Medulla oblongata (tissue), 1 donor: Measurements from ENCODE around the gene CCN6.
A peak's percentile ranks its signal among the peaks of the same experiment; 100 is the strongest.

Experiments
- DNase-seq: peaks from one replicate; pipeline ENCODE4 v3.0.0-alpha.2; 2015; ENCODE audit errors: extremely low spot score

CCN6 gene

DNA sequence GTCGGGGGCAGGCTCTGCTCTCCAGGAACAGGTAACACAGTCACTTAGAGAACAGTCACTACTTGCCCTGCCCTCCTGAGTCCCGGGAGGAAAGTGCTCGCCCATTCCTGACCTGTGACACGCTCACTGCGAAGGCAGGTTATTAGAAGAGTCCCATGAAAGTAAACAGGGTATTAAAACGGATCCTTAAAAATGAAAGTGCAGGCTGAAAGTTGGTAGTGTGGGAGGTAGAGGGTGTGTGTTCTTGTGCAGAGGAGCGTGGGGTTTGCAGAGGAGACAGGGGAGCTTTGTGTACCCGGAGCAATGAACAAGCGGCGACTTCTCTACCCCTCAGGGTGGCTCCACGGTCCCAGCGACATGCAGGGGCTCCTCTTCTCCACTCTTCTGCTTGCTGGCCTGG is at the start of gene CCN6:
Gene CCN6, plus strand, starts transcription at position 104 of the 400 bp plus-strand sequence. Its CDS starts 254 bp downstream, at position 358.
- no peak for DNase-seq

DNA sequence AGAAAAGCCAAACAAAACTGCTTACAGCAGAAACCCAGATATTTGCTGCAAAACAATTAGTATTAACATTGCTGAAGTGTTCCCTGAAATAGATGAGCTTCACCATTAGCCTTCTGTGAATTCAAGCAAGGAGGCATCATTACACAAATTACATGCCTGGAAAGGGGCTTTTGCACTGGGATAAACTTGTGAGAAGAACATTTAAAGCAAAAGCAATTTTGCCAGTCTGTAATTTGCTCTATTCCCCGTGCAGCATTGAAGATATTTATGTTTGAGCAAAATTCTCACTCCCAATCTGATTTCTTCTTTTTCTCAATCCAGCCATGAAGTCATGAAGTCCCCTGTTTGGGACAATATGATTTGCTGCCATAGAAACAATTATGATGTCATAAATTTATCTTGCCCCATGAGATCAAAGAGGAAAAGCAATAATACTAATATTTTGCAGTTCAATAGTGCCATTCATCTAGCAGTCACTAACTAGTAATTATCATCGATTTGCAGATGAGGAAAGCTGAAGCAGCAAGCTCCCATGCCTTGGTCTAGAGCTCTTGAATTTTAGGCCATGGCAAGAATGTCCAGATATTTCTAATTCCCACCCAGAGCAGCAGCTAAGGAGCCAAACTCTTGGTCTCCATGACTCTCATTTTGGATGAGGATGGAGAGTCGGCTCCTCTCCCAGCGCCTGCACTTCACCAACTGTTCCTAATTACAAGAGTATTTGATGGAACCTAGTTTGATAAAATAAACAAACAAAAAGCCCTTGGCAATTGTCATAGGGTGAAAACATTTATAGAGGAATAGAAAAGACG is 49.5 kb upstream of the CCN6 start:
- no peak for DNase-seq

DNA sequence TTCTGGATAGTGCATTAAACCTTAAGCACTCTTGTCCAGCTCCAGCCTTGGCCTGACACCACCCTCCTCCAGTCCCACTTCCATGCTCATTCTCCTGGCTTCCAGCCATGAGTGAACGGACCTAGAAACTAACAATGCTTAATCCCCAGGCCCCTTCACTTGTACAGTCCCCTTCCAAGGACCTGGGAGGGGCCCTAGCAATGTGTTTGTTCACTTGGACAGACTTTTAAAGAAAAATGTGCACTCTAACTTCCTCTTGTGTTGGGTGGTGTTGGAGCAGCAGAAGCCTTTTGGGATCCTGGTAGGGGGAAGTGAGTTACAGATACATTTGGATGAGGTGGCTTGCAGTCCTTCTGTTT is 48.9 kb upstream of the CCN6 start:
- no peak for DNase-seq

DNA sequence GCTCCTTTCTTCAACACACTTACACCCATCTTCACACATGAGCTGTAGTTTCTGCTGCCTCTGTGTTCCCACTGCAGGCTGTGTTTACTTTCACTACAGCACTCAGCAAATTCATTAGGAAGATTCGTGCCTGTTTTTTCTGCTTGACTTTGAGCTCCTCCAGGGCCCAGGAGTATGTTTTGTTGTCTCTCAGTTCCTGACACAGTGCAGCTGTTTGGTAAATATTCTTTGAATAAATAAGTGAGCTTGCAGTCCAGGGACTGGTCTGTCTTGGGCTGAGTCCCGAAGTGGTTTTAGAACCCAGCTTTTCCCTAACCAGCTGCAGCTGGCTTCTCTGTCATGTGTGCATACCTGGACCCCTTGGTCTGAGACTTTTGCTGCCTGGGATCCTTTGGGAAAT is 46.6 kb upstream of the CCN6 start:
- no peak for DNase-seq

DNA sequence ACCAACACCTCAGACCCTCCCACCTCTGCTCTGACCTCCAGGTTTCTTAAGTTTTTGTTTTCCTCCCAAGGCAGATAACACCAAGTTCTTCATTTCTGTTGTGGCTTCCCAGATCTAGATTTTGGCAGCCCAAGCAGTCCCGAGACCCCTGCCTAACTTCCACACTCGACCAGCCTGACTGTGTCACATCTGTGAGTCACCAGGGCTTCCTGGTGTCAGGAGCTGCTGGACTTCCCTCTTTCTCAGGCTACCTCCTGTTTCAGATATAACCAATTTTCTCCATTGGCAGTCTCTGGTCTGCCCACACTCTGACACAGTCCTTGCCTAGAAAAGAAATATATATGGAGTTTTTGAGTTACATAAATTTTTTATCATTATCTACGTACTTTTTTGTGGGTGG is 46.1 kb upstream of the CCN6 start:
- DNase-seq, result peak; percentile 23

DNA sequence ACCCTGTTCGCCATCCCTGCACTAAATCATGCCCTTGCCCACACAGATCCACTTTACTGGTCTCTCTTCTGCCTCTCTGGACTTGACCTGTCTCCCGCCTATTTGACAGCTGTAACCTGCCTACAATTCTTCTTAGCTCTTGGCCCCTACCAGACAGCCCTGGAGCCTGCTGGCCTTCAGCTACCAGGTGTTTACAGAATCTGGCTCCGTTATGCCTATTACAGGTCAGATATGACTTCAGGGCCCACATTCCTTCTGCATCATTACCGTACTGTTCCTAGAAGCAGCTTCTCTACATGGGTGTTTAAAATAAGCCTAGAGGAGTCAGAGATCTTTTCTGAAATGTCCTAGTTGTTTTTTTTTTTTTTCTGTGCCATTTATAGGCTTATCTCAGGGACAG is 45.4 kb upstream of the CCN6 start:
- DNase-seq, result no peak

DNA sequence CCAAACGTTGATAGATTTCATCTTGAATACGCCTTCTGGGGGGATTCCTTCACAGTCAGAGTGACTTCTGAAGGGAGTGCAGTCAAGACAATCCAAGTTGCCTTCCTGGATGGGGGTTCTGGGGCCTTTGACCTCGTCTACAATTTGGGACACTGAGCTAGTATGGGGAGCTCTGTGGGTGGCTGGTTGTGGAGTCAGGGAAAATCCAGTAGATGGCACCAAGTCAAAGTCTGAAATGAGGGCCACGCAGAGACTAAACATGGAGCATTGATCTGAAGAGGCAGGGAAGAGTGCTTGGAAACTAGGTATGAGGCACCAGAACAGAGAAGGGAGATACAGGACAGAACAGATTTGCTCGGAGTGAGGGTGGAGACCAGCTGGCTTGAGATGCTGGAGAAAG is 43.6 kb upstream of the CCN6 start:
- no peak for DNase-seq

DNA sequence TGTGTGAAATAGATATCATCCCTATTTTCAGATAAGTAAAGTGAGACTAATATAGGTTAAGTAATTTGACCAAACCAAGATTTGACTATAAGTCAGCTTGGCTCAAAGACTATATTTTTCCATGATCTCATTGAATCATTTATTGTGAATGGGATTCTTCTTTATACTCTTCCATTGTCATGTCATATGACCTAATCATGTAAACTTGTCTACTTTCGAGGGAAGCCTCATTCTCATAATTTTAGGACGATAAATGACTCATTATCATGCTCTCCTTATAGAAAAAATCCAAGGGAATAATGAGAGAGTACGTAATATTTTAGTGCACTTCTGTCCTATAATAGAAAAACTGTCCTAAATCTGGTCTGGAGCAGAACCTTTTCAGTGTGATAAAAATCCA is 40.9 kb upstream of the CCN6 start:
- no peak for DNase-seq

DNA sequence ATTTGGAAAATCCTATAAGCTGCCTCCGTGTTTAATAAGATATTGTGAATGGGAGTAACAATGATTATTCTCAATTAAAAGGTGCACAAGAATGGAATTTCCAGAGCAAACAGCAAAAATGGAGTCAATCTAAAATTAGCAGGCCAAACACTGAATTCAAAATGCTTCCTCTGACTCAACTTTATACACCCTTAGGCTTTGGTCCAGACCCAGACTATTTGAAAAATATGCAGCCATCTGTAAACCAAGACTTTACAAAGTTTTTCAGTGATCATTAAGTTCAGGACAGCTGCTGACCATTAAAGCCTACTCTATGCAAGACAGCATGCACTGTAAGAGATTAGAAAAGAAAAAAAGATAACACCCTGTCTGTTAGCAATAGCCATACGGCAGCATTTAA is 39.4 kb upstream of the CCN6 start:
- DNase-seq, result no peak

DNA sequence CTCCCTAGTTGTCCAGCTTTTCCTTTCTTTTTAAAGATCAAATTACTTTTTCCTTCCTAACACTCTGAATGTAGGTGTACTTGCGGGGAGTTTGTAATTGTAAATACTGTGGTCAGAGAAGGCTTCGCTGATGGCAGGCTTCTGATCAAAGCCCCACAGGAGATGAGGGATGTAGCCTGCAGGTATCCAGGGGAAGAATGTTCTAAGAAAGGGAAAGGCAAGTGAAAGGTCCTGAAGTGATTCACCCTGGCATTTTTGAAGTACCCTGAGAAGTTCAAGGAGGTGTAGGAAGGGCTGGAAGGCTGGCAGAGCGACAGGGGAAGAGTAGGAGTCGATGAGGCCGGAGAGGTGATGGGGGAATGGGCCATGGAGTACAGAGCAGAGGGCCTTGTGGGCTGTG is 38.2 kb upstream of the CCN6 start:
- no peak for DNase-seq

DNA sequence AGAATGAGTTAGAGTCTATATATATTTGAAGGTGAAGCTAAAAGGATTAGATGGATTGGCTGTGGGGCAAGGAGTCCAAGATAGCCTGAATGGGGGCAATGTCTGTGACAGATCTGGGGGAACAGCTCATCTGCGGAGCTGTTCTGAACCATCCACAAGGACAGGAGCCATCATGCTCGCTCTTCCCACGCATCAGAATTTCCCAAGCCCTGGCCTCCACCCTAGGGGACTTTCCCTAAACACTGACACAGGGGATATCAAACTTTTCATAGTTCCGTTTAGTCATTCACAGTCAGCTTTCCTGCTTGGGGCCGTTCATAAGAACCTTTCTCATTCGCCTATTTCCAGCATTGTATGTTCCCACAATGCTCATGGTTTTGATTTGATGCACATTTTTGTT is 37.6 kb upstream of the CCN6 start:
- no peak for DNase-seq

DNA sequence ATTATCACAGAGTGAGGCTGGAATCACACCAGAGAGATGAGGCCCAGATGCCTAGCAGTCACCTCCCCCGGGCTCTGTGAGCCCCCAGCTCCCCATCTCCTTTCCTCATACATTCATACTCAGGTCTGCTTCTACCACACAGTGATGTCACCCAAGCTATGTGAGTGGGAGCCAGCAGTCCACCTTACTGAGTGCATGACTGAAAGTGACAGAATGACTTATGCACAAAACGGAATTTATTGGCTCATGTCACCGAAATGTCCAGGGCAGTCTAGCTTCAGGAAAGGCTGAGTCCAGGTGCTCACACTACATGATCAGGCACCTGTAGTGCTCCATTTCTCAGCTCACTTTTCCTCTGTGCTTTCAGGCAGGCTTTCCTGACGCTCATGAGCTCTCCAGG is 36.7 kb upstream of the CCN6 start:
- DNase-seq, result no peak

DNA sequence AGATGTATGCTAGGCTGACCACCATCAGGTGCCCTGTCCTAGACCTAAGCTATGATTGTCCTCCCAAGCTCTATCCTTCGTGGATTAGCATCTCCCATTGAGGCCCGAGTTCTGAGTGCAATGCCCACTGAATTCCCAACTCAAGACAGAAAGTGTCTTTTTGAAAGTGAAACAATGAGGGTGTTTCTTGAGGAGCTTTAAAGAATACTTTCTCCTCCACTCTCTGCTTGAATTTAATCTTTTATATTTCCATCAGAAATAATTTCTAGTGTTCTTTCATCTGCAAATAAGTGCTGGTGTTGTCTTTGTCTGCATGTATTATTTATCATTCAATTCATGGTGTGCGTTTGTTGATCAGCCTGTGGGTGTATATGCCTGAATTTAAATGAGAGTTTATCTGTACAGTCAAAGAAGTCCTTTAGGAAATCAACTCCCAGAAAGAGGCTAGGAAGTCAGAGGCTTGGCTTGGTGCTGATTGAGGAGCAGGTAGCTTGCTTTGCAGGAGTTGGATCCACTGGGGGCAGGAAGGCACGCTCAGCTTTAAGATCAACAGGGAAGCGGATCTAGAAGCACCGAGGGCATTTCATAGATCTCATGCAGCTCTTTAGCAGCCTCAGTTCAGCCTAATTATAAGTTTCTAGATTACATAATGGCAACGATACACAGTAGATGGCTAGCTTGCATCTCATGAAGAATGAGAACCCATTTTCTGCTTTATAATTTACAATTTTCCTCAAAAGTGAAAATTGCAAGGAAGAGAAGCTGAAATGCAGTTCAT is 36.0 kb upstream of the CCN6 start:
- no peak for DNase-seq

DNA sequence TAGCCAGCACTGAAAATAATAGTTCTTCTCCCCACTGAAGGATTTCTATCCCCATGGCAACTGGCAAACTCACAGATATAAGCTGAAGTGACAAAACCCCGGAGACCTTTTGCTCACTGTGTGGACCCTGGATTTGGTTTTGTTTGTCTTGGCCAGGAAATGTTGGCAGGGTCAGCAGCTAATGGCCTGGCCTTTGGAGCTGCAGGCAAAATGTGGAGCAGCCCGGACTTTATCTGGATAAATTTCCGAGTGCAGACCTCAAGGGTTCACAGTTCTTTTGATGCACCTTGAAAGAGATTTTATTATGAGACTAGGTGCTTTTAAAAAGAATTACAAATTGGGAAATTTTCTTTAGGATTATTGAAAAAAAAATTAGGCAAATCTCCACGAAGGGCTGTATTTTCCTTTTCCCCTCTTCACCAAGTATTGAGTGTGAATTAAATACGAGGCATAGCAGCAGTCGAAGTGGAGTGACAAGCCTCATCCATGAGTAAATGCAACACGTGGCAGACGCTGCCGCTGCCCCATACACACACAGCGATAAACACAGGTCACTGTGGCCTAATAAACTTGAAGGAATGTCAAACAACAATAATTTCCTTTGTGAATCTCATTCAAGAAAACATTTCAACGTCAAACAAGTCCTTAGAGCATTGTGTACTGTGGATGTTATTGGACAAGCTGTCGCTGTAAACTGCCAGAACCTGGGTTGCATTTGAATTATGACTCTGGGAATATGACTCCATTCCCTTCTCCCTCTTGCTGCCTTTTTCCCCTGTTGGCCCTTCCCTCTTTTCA is 35.1 kb upstream of the CCN6 start:
- DNase-seq, result no peak

DNA sequence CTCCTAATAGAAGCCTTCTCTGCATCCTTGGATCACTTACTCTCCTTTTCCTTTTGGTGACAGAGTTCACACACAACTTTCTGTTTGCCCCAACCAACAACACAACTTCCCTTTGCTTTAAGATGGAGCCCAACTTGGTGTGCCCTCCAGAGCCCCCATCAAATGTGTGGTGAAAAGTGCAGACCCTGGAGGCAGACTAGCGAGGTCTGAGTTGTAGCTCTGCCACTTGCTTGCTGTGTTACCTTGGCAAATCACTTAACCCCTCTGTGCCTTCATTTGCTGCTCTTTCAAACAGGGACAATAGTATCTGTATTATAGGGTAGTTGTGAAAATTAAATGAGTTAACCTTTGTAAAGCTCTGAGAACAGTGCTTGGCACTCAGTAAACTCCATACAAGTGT is 34.3 kb upstream of the CCN6 start:
- DNase-seq, result no peak

DNA sequence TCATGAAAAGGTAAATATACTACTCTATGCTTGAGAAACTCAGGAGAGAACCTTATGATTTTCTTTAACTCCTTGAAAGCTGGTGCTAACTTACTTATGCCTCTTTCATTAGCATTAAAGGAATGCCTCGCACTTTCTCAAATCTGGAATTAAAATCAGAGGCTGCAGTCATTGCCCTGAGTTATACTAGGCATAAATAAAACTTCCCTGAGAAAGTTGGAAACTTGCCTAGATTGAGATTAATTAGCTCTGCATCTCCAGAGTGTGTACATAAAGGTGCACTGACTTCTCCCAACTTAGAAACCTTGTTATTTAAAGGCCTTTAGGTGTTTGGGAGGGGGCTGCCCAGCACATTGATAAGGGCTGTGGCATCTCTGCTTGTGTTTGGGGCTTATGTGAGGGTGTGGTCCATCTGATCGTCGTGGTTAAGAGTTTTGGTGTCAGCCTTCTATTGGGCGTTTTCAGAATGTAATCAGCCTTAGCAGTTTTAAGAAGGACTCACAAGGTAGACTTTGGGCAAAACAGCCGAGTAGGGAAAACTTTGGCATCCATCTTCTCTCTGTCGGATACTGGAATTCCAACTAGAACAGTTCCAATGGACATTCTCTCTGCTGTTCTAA is 32.1 kb upstream of the CCN6 start:
- no peak for DNase-seq

DNA sequence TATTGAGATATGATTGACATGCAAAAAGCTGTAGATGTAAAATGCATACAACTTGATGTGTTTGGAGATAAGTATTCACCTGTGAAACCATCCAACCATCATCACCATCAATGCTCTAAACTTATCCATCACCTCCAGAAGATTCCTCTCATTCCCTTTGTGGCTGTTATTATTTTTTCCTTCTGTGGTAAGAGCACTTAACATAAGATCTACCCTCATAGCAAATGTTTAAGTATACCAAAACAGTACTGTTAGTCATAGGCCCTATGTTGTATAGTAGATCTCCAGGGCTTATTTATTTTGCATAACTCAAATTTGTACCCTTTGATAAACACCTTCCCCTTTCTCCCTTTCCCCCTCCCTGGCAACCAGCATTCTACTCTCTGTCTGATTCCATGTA is 31.2 kb upstream of the CCN6 start:
- DNase-seq, result no peak

DNA sequence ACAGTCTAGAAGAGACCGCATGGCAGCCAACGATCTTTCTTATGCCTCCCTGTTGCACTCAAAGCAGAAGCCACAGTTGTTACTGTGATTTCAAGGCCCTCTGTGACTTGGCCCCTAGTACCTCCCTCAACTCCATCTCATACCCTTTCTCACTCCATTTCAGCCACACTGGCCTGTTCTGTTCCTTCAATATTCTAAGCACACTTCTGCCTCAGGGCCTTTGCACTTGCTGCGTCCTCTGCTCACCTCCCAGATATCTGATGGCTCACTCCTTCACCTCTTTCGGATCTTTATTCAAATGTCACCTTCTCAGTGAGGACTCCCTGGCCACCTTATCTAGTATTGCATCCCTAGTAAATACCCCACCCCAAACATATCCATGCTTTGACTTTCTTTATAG is 29.4 kb upstream of the CCN6 start:
- no peak for DNase-seq

DNA sequence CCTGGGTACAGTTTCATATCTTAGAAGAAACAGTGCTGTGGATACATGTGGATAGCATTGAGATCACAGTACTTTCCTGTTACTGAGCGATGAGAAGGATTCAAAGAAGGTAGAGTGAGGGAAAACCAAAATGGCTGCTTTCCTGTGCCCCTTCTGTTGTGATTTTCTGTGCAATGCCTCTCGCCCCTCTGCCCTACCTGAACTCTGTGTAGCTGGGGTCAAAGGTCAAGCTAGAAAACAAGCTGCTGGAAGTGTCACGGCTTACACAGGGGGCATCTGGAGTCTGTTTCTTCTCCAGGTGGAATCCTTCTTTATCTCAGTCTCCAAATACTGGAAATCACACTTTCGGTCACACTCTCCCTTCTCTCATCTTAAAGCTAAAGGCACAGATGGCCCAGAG is 27.0 kb upstream of the CCN6 start:
- DNase-seq, result no peak

DNA sequence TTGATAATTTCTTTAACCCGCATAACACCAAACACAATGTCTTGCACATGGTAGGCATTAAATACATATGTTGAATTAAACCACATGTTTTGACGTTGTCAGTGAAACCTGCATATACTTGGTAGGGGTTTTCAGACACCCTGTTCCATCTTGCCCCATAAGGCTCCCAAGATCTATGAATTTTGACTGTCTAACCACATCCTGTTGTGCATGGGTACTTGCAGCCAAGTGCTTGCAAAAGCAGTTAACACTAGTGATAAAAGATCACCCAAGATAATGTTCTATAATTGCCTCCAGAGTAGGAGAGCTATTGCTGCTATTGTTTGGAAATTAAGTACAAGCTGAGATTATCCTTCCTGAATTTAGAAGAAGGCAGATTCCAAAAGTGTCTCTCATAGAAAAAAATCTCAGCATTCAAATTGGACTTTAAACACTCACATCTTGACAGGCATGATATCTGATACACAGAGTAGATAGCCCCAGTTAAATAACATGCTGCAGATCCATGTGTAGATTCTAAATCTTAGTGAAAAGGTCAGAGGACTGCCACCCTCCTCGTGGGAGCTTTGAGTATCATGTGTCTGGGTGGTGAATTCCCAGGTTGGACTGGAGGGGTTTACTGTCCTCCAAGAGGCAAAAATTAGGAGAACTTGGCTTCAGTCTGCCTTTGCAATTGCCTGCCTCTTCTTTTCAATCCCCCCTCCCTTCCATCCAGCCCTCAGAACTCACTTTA is 25.8 kb upstream of the CCN6 start:
- DNase-seq, result no peak

DNA sequence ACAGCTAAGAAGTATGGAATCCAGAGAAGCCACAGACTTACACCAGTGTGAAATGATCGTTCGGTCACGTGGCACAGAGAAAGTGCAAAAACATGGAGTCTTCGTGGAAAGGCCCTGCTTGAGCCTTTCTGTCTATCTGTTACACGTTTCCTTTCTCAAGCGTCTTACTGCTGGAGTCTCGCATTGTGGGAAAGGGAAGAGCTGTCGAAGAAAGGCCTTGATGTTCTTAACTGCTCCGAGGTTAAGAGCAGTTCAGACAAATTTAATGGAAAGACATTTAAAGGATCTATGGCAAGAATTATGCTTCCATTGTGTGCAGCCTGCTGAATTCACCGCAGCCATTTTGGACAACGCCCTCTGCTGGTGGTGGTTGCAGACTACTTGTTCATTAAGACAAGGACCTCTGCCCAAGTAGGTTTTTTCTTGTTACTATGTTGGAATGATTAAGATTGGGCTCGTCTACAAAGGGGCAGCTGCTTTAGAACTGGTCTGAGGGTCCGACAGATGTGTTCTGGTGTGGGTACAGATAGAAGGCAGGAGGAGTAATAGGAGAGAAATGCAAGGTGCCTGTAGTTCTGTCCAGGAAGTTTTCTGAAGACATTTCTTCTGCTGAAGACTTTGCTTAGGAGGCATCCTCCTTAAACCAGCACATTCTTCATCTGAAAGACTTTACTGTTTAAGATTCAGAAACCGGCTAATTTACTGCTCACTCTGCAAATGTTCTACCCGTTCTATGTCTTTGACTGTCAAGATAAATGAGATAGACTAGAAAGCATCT is 24.7 kb upstream of the CCN6 start:
- peak; percentile 76 for DNase-seq
